ENCODE measurements around the gene NFIA.

DNA sequence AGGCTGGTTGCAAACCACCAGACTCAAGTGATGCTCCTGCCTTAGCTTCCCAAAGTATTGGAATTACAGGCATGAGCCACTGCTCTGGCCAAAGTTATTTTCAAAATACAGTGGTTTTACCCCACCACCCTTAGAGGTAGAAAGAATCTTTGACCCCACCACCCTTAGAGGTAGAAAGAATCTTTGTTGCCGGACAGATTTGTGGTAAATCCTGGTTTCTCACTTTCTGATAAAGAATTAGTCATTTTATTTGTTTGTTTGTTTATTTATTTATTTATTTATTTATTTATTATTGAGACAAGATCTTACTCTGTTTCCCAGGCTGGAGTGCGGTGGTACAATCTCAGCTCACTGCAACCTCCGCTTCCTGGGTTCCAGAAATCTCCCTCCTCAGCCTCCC lies 55.9 kb downstream of the NFIA start:
- TF ChIP-seq, protein P1, sequence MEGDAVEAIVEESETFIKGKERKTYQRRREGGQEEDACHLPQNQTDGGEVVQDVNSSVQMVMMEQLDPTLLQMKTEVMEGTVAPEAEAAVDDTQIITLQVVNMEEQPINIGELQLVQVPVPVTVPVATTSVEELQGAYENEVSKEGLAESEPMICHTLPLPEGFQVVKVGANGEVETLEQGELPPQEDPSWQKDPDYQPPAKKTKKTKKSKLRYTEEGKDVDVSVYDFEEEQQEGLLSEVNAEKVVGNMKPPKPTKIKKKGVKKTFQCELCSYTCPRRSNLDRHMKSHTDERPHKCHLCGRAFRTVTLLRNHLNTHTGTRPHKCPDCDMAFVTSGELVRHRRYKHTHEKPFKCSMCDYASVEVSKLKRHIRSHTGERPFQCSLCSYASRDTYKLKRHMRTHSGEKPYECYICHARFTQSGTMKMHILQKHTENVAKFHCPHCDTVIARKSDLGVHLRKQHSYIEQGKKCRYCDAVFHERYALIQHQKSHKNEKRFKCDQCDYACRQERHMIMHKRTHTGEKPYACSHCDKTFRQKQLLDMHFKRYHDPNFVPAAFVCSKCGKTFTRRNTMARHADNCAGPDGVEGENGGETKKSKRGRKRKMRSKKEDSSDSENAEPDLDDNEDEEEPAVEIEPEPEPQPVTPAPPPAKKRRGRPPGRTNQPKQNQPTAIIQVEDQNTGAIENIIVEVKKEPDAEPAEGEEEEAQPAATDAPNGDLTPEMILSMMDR (IDR thresholded peaks at IDR 0.05) = no peak
- no peak for TF ChIP-seq POLR2A (IDR thresholded peaks at IDR 0.05)

Measured in esophagus squamous epithelium (tissue), 4 donors.